Measurements from ENCODE around the gene ALPI.

Gene ALPI

DNA sequence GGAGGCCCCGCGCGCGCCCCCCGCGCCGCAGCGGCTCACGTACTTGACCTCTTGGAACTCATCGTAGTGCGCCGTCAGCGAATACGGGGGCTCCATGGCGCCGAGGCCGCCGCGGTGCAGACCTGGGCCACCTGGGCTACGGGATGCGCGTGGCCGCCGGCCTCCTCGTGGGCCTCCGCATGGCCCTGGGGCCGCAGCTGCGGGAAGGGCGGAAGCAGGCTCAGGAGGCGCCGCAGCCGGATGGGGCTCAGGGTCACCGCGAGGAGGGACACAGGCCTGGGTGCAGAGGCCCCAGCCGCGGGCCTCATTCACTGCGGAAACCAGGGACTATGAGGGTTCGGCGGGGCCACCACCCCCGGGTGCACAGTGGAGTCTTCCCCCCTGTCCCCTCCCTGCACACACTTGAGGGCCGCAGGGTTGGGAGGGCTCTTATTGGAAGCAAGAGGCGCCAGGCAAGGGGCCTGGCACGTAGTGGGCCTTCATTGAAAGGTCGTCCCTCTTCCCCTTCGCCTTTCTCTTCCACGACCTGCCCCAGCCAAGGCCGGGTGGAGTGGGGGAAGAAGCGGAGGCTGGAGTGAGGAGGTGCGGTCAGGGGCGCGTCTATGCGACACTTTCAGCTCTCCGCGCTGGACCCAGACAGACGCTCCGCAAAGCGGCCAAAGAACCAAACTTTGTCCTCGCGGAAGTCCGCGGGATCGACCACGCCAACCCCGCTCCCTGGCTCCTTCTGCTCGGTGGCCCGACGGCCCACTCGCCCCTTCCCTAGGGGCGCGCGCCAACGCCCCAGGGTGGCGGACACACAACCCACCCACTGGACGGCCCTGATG is 30.8 kb downstream of the ALPI start:
- no peak for DNase-seq

DNA sequence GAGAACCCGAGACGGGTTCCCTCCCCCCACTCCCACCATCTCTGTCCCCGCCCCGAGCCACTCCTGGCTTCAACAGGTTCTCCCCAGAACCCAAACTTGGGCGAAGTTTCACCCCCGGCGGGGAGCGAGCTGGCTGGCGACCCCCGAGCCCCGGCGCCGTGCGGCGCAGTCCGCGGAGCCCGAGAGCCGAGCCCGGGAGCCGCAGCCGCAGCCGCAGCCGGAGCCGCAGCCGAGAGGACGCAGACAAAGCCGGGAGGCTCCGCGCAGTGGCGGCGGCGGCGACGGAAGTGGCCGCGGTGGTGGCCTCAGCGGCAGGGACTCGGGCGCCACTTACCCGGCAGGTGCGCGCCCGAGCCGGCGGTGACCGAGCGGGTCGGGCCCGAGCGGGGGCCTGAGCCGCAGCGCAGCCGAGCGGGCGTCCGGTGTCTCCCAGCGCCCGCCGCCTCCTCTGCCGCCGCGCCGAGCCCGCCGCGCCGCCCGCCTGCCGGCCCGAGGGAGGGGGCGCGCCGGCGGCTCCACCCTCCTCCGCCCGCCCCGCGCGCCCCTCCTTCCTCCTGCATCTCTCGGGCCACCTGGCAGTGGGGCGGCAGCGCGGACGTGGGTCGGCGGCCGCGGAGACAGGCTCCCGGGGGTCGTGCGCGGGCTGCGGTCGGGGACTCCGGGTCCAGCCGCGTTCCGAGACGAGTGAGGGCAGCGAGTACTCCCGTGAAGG is 31.6 kb downstream of the ALPI start, which contains the start of gene ECEL1:
ECEL1 (minus strand) TSS at position 450 of the 712 bp plus-strand sequence. CDS start 1,181 bp downstream, outside the sequence.
- DNase-seq = no peak

DNA sequence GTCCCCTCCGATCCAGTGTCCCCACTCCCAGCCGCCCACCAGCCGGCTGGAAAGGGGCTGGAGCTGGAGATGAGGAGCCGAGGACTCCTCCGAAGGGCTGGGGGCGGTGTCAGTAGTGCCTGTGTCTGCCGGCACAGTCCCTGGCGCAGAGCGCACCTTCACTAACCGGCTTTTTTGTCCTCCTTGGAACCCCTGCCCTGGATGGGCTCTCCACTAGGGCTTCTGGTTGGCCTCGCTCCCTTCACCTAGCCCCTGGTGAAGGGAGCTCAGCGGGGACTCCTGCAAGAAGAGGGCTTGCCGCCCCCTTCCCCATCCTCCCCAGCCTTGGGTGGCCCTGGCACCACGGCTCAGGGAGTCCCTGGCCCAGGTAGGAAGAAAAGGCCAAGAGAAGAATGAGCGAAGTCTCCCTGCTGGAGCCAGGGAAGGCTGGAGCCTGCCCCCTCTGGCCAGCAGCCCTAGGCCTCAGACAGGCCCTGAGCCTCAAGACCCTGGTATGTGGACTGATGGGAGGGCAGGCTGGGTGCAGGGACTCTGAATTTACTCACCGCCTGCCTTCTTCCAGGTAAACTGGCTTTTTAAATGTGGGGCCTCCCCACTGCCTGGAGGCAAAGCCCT is 32.3 kb downstream of the ALPI start:
- DNase-seq = no peak

DNA sequence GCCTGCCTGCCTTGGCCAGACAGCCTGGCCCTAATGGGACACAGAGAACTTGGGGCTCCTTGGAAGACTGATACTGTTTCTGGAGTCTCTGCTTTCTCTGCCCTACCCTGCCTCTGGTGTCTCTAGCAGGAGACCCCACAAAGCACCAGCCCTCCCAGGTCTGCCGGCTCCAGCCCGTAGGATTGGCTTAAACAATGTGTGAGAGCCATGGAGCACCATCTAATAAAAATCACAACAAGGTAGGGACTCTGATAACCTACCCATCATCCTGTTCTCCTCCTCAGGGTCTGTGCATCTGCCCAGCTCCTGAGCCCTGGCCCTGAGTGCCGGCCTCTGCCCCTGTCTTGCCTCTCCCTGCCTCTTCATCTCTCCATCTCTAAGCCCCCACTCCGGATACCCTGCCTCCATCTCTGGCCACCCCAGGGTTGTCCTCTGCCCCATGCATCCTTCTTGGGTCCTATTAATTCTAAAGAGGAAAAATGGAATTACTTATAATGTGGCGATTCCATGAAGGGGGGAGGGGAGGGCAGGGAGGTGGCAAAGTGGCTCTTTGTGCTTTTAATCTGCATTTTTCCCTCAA is 32.9 kb downstream of the ALPI start:
- DNase-seq = no peak

DNA sequence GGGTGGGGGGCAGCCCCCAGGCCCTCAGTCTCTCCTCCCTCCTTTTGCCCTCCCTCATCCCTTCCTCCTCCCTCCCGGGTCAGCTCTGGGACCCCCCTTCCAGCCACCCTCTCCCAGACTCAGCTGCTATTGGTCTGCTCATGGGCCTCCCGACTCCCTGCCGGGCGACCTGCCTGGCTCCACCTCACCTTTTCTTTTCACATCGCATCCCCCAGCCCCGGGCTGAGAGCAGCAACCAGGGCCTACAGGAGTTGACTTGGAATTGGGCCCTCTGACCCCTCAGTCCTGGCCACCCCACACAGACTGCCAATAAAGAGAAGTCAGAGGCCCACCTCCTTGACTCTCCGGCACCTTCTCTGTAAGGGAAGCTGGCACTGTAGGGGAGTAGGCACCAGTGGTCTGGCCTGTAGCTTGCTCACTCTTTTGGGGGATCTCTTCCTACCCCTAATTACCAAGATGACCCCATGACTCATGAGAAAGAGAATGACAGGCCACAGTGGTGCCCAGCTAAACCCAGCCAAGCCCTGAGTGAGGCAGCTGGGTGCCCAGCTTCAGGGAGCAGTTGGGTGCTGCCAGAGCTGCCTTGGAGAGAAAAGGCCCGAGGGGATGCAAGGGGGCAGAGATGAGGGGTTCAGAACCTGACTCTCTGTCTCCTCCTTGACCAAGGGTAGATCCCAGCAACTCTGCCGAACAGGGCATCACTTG is 33.7 kb downstream of the ALPI start:
- DNase-seq = no peak

DNA sequence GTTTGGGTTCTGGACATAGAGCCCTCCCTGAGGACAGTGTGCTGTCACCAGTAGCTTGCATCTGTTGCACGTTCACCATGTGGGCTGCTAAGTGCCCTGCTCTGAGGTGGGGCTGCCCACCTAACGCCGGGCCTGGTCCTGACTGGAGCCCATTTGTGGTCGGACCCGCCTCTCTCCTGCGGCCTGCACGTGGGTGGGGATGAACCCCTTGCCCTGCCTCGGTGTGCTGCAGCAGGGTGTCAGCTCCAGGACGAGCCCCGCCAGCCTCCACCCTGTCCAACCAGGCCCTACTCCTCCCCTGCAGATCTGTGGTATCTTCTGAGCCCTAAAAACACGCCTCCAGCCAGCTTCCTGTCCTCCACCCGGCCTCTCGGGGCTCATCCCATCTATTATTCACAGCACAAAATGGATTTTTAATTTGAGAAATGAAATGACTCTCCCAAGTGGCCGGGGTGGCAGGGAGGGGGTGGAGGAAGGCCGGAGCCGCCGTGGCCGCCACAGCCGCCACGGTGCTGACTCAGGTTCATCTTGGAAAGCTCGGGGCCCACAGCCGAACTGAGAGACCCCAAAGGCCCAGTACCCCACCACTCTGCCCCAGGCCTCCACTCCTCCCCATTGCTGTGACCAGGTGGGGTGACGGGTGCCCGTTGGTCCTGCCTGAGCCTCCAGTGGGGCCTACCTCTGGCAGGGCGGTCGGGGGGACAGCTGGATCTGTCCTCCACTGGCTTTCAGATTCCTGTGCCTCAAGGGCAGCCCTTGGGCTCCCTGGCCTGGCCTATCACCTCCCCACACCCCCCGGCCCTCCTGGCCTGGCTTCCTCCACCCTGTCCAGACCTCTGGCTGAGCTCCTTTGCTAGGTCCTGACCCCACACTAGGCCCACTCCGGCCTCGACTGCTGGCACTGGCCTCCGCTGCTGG is 34.5 kb downstream of the ALPI start:
- DNase-seq = no peak

DNA sequence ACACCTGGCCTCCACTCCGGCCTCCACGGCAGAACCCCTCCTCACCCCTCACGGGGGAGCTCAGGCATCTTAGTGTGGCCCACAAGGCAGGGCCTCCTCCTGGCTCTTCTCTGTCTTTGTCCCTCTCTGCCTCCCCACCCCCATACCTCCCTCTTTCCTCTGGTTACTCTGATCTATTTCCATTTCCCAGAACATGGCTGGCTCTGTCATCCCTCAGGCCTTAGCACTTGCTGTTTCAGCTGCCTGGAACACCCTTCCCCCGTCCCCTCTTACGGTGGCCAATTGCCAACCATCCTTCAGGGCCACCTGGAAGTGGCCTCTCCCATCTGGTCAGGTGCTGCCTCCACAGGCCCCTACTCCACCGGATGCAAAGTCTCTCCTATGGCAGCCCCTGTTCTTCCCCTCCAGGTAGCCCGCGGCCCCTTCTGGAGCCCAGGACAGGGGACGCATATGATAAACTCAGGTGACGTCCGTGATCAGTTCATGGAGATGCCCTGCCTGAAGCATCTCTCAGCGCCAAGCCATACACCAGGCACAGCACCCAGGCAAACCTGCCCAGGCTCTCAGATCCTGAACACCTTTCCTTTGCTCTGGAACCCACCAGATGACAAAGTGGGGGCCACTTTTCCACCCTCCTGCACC is 35.3 kb downstream of the ALPI start:
- no peak for DNase-seq

DNA sequence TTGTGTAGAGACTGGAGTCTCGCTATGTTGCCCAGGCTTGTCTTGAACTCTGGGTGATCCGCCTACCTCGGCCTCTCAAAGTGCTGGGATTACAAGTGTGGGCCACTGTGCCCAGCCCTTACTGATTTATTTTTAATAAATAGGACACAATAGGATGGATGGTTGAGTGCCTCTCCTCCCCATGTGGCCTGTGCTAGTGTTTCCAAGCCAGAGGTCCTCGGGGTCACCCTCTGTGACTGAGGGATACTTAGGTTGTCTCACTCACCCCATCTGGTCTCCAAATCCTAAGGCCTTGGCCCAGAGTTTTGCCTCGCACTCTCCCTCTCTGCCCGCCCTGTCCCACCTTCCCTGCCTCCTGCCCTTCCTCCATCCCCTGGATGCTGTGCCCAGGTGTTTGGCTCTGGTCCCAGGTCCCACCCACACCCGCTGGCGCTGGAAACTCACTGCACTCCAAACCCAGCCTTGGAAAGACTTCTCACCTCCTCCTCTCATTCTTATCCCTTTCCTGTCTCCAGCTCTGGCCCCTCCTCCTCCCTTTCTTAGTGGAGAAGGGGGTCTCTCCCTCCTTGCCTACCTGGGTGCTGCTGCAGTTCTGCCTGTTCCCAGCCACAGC is 36.4 kb downstream of the ALPI start:
- DNase-seq = no peak

DNA sequence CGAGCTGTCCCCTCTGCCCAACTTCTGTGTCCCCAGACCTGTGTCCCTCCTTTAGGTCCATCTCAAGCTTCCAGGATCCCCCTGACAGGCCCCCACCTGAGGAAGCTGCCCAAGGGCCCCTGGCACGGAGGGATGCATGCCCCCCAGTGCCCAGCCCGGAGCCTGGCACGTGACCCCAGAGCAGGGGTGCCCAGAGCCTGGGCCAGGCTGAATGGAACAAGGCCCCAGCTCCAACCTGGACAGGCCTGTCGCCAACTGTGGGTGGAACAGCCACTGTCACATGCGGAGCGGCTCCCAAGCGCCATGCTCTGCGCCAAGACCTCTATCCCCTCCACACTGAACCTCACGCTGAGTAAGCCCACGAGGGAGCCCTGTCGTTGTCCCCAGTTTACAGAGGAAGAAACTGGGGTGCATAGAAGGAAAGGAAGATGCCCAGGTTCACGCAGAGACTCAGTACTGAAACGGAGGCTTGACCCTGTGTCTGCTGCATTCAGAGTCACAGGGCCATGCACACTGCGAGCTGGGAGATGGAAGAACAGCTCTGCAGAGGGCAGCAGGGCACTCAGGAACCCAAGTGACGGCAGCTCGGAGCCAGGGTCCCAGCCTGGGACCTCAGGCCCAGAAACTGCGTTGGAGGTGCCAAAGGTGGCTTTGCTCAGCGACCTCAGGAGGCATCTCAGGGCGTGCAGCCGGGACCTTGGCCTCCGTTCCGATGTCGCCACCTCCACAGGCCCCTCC is 37.2 kb downstream of the ALPI start:
- no peak for DNase-seq

DNA sequence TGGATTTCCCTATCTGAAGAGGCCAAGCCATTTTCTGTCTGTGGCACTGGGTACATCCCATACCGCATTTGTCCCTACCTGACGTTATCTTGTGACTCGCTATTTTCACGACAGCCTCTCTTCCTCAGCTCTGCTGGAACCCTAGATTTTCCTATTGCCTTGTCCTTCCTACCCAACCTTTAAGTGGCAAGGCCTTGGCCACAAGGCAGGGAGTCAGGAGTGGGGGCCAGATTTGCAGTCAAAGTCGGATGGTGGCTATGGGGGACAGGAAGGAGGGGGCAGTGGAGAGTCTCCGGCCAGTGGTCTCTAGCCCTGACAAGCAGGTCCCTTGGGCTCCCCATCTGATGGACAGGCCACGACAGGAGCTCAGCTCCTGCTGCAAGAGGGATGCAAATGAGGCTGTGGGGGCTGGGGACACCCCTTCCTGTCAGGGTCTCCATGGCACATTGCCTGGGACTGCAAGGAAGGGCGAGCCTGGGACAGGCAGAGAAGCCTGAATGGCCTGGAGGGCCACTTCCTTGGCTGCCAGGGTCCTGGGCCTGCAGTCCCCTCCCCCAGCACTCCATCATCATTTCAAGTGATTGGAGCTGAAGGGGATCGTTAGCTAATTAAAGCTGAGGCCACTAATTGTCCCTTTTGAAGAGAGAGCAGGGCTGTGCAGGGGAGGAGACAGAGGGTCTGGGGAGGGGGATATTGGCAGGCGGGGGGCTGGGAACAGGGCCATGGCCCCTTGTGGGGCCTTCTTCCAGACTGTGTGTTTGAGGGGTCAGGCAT is 37.9 kb downstream of the ALPI start:
- DNase-seq = no peak

DNA sequence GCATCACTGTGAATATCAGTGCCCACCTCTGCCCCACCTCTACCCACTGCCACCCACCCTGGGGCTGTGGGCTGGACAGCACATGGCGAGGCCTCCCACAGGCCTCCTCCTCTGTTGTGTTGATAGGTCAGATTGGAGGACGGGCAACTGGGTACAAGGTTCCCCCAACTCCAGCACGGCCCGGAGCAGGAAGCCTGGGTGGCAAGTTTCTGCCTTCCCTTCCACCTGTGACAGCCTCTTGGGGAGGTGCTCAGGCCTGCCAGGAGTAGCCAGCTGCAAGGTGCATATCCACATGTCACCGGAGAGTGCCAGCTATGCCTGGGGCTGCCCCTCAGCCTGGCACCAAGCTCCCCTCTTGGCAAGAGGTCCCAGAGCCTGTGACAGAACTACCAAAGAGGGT is 38.6 kb downstream of the ALPI start:
- no peak for DNase-seq

DNA sequence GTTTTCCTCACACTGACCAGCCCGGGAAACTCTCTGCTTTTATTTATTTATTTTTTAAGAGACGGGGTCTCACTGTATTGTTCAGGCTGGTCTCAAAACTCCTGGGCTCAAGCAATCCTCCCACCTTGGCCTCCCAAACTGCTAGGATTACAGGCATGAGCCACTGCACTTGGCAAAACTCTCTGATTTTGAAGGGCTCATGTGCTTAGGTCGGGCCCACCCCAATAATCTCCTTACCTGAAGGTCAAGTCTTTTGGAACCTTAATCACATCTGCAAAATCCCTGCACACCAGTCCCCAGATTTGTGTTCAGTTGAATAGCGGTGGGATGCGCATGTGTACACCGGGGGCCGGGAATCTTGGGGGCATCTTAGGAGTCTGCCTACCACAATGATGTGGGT is 39.3 kb downstream of the ALPI start:
- no peak for DNase-seq

DNA sequence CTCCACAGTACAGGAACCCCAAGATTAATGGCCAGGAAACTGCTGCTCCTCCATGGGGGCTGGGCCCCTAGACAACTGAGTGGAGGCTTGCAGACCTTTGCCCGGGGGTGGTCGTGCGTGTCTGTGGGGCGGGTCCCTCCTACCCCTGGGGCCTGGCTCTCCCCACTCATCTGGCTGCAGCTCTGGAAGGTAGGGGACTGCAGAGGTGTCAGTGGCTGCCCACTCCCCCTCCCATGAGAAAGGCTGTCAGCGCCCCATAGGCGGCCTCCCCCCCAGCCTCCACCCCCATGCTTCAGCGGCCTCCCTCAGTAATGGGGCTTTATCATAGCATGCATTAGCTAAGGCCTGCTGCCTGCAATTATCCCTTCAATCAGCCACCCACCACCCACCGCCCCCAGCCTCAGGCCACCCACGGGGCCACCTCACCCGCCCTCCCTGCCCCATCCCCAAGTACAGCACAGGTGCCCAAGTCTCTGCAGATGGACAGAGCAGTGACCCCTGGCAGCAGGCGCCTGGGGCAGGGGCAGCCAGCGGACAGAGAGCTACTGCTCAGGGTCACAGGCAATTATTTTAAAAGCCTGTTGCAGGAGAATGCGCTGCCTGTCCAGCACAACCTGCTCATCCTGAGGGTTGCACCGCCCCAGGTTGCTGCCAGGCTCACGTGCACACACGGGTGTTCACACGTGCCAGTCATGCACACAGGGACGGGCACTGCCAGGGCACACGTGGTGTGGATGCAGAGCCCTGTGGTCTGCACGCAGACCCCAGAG is 40.7 kb downstream of the ALPI start:
- DNase-seq = no peak

DNA sequence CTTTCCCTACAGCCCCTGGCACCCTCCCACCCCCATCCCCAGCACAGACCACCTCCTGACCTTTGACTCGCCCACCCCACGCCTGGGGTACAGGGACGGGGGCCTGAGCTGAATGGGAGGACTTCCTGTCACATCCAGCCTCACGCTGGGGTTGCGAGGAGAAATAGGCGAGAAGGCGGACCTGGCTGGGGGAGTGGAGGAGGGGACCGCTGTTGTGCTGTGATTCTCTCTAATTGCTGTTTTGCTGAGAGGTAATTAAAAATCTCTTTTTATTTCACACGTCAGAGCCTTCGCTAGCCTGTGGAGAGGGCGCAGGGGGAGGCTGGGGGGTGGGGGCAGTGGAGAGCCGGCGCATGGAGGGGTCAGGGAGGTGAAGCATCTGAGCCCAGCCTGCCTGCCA is 41.4 kb downstream of the ALPI start:
- no peak for DNase-seq

DNA sequence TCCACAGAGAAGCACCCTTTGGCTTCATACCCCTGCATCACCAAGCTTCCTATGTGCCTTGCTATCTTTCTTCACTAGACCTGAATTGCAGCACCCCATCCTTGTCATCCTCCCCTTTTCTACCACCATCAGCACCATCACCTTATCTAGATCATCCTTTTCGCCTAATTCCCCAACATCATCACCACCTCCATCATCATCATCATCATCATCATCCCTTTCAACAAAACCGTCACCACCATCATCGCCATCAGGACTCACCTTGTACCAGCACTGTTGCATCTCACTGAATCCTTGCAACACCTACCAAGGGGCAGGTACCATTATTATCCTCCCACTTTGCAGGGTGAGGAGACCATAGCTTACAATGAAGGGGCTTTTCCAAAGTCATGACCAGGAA is 42.5 kb downstream of the ALPI start:
- no peak for DNase-seq

DNA sequence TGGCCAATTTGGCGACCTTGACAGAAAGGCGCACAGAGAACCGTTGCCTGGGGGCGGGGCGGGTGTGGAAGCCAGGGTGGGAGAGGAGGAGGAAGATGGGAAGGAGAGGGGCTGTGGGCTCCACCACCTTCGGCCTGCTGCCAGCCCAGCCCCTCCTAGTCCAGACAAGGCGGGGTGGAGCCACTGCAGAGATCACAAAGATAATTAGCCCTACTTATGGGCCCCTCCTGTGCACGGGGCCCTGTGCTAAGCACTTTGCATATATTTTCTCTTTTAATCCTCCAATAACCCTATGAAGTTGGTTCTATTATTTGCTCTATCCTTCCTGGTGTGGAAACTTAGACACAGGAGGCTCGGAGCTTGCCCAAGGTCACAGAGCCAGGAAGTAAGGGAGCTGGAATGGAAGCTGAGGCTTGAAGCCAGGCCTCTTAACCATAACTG is 45.4 kb downstream of the ALPI start:
- peak; percentile 6 for DNase-seq

DNA sequence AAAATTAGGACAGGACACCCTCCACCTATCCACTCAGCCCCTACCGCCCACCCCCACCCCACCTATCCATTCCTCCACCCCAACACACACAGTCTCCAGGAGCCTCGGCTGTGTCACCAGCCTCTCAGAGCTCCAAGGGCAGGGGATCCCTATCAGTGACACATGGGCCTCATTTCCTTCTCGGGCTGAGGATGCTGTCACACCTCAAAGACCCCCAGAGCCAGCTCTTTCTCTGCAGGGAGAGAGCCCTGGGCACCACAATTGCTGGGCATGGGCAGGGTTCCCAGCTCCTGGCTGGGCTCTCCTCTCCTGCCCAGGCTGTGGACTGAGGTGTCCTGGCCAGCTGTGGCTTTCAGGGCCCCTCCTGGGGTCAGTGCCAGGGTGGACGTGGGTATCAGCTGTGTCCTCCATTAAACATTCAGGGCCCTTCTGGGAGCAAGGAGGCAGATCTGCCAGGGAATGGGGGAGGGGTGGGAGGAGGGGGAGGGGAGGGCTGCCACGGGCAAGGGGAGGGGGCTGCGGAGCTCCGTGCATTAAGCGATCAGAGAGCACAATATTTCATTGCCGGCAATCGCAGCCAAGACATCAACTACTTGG is 45.9 kb downstream of the ALPI start:
- DNase-seq = no peak

DNA sequence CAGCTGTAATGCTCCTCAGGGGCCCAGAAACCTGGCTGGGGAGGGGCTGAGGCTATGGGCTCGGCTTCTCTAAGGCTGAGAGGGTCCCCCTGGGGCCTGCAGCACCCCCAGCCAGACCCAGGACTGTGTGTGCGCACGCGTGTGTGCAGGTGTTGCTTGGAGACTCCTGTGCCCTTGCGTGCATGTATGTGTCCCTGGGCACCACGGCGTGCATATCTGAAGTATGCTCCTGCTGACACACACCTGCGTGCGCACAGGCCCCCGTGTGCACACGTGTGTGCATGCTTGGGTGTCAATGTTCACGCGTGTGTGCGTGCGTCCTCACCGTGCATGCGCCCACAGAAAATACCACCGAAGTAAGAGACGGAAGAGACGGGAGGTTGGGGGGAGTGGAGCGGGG is 46.6 kb downstream of the ALPI start:
- no peak for DNase-seq

All from NCI-H524 treated with DMSO at 0.1 percent for 48 hours (cell line).